Panc1 (cell line): ENCODE data around the gene PGLYRP2. TPM values are rescaled to one million over a fixed set of nuclear protein-coding genes. Genes with fewer than 3 reads are reported as not detected.

ENCODE experiments used
- ATAC-seq: fragments of 200-7000 bp; cut with Tn5 transposase; 2 replicates; pipeline ENCODE4 v1.9.1; 2020; ENCODE audit warnings: mild to moderate bottlenecking, moderate library complexity
- BruUV-seq: library from RNA; stranded (reverse); fragments of 400-500 nt; replicated peaks from 2 replicates; lab custom pipeline; 2021; lab: Mats Ljungman, UMichigan
- CTCF ChIA-PET: fragments of 300-600 bp; sonication (Branson Sonifier 250); formaldehyde crosslinking; loops from one replicate; lab custom pipeline; 2022; ENCODE audit warnings: antibody characterized with exemption; lab: Charles Lee
- POLR2A ChIA-PET: fragments of 300-600 bp; sonication (Branson Sonifier 250); formaldehyde crosslinking; loops from one replicate; lab custom pipeline; 2022; ENCODE audit warnings: antibody characterized with exemption; lab: Charles Lee
- DNase-seq: peaks from one replicate; pipeline ENCODE4 v3.0.0-alpha.2; 2010; ENCODE audit warnings: low read depth, low spot score
- H3K27ac ChIP-seq: 2 replicates; pipeline ENCODE4 v1.5.1; 2011; ENCODE audit warnings: mild to moderate bottlenecking, low read length, inconsistent platforms
- H3K27me3 ChIP-seq: fragments of 200-500 bp; sonication (Bioruptor generic); 2 replicates; pipeline ENCODE4 v1.6.0; 2014; ENCODE audit warnings: low read length, inconsistent platforms; ENCODE audit not compliant: control insufficient read depth, insufficient read depth
- H3K36me3 ChIP-seq: fragments of 200-500 bp; sonication (Bioruptor generic); 2 replicates; pipeline ENCODE4 v1.5.1; 2014; ENCODE audit warnings: inconsistent platforms, mild to moderate bottlenecking, low read length, moderate library complexity; ENCODE audit not compliant: control insufficient read depth, insufficient read depth
- H3K4me1 ChIP-seq: 2 replicates; pipeline ENCODE4 v1.5.1; 2011; ENCODE audit warnings: inconsistent platforms, mild to moderate bottlenecking, low read length, moderate library complexity; ENCODE audit not compliant: control insufficient read depth, insufficient read depth
- H3K4me3 ChIP-seq, 2 experiments: 2 replicates each; pipeline ENCODE4 v1.5.1; 2011 to 2012; ENCODE audit warnings: low read depth in 2 of 2, low read length in 2 of 2, mild to moderate bottlenecking in 2 of 2, inconsistent platforms in 1 of 2, moderate library complexity in 1 of 2
- H3K9me3 ChIP-seq: fragments of 200-500 bp; sonication (Bioruptor generic); 2 replicates; pipeline ENCODE4 v1.5.1; 2014; ENCODE audit warnings: low read depth, mild to moderate bottlenecking, inconsistent platforms, low read length, moderate library complexity; ENCODE audit not compliant: control insufficient read depth, insufficient read depth
- POLR2AphosphoS5 ChIP-seq: IDR thresholded peaks from 2 replicates; pipeline ENCODE4 v1.6.1; 2012; ENCODE audit warnings: mild to moderate bottlenecking, low read depth, low read length, moderate library complexity
- REST ChIP-seq, 2 experiments: IDR thresholded peaks; 2 replicates each; pipeline ENCODE4 v1.6.1; 2011 to 2012; ENCODE audit warnings: low read depth in 2 of 2, control low read depth in 1 of 2, low read length in 1 of 2, mild to moderate bottlenecking in 1 of 2, moderate library complexity in 1 of 2; ENCODE audit not compliant: insufficient read depth in 1 of 2
- SIN3A ChIP-seq: IDR thresholded peaks from 2 replicates; pipeline ENCODE4 v1.6.1; 2012; ENCODE audit warnings: low read depth, mild to moderate bottlenecking, low read length, moderate library complexity, borderline replicate concordance; ENCODE audit not compliant: insufficient read depth
- TCF7L2 ChIP-seq: IDR thresholded peaks from 2 replicates; pipeline ENCODE4 v1.6.1; 2011; ENCODE audit warnings: mild to moderate bottlenecking, low read depth, low read length, inconsistent platforms
- in situ Hi-C: cut with HindIII; loops from 2 replicates; pipeline ENCODE4 v1.10.0; 2016; ENCODE audit warnings: low sequenced_read_pairs, low pct_unique_long_range_greater_than_20kb
- intact Hi-C: fragments of 100-400 bp; cut with micrococcal nuclease; formaldehyde crosslinking; loops from one replicate; pipeline ENCODE4 v1.10.0; 2022; ENCODE audit not compliant: unreplicated experiment
- total RNA-seq: library from RNA; stranded (reverse); gene quantifications from one replicate; pipeline ENCODE4 v1.2.1, GENCODE V29; 2021; ENCODE audit not compliant: unreplicated experiment
- TF ChIP-seq, protein P1 (sequence below): fragments of 450-650 bp; IDR thresholded peaks from 2 replicates; pipeline ENCODE4 v1.5.1; 2017; ENCODE audit warnings: mild to moderate bottlenecking

The PGLYRP2 gene
- total RNA-seq, 1 experiment from 2014 or later = not detected

- H3K27ac ChIP-seq = no peak overlapping the region
- POLR2A ChIA-PET = no interaction called here
- BruUV-seq = no TSS peak
- TF ChIP-seq, protein P1, sequence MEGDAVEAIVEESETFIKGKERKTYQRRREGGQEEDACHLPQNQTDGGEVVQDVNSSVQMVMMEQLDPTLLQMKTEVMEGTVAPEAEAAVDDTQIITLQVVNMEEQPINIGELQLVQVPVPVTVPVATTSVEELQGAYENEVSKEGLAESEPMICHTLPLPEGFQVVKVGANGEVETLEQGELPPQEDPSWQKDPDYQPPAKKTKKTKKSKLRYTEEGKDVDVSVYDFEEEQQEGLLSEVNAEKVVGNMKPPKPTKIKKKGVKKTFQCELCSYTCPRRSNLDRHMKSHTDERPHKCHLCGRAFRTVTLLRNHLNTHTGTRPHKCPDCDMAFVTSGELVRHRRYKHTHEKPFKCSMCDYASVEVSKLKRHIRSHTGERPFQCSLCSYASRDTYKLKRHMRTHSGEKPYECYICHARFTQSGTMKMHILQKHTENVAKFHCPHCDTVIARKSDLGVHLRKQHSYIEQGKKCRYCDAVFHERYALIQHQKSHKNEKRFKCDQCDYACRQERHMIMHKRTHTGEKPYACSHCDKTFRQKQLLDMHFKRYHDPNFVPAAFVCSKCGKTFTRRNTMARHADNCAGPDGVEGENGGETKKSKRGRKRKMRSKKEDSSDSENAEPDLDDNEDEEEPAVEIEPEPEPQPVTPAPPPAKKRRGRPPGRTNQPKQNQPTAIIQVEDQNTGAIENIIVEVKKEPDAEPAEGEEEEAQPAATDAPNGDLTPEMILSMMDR = no peak
- TF ChIP-seq SIN3A = no peak
- no peak for TF ChIP-seq REST (IDR thresholded peaks at IDR 0.05; ENCODE audit: insufficient read depth in 1 of 2, low read depth in 2 of 2, low read length in 1 of 2)
- TF ChIP-seq POLR2AphosphoS5 = no peak
- TF ChIP-seq TCF7L2 = no peak
- no peak overlapping the region for H3K4me3 ChIP-seq
- no peaks in the 10 kb centered on the region for H3K27me3 ChIP-seq
- H3K36me3 ChIP-seq = peaks cover 12% of the 10 kb centered on the region; the same call in 1 of the 2 replicates
- CTCF ChIA-PET = no interaction called here
- intact Hi-C loops (no loop called here), in situ Hi-C loops (no loop called here)
- peaks cover 5% of the 10 kb centered on the region for H3K4me1 ChIP-seq
- DNase-seq (no peak), ATAC-seq (no peak)
- H3K9me3 ChIP-seq = no peaks in the 10 kb centered on the region
Observed at GRCh38 chr19:15422296-15423075, 56.8 kb downstream of the PGLYRP2 start.

GRCh38 chr19:15421721-15422260 is 57.5 kb downstream of the PGLYRP2 start:
- DNase-seq (no peak), ATAC-seq (no peak)
- H3K36me3 ChIP-seq = peaks cover 12% of the 10 kb centered on the region; the same call in 1 of the 2 replicates
- H3K27ac ChIP-seq = no peak overlapping the region
- TF ChIP-seq, protein P1 = no peak
- TF ChIP-seq SIN3A = no peak
- TF ChIP-seq TCF7L2 = no peak
- no peak for TF ChIP-seq POLR2AphosphoS5
- TF ChIP-seq REST (IDR thresholded peaks at IDR 0.05; ENCODE audit: insufficient read depth in 1 of 2, low read depth in 2 of 2, low read length in 1 of 2) = no peak
- no peaks in the 10 kb centered on the region for H3K27me3 ChIP-seq
- H3K9me3 ChIP-seq = no peaks in the 10 kb centered on the region
- H3K4me3 ChIP-seq = no peak overlapping the region
- intact Hi-C loops = no loop called here
- ChIA-PET CTCF (no interaction called here), POLR2A (no interaction called here)
- H3K4me1 ChIP-seq = peaks cover 10% of the 10 kb centered on the region
- in situ Hi-C loops = no loop called here
- no TSS peak for BruUV-seq
